Measurements from ENCODE around the gene NFIC.
"Not testable (repeated sequence)": the region's sequence is repeated elsewhere in the genome, so short reads cannot be mapped to it uniquely, and the experiment has no call there.

Gene NFIC

GRCh38 chr19:3387645-3388589 lies 21.5 kb downstream of the NFIC start:
- no peak for TF ChIP-seq CTCF (IDR thresholded peaks at IDR 0.05; ENCODE audit: low read depth, low read length, missing control alignments)
- no peak overlapping the region for H3K4me3 ChIP-seq (ENCODE audit: low read depth, low read length)
- no peak for DNase-seq (ENCODE audit: low read depth)

- DNase-seq (ENCODE audit: low read depth) = no peak
- no peak for TF ChIP-seq CTCF (IDR thresholded peaks at IDR 0.05; ENCODE audit: low read depth, low read length, missing control alignments)
- no peak overlapping the region for H3K4me3 ChIP-seq (ENCODE audit: low read depth, low read length)
These were observed 23.0 kb downstream of the NFIC start for GRCh38 chr19:3389446-3389778.

GRCh38 chr19:3389876-3390371 lies 23.5 kb downstream of the NFIC start:
- no peak for TF ChIP-seq CTCF (IDR thresholded peaks at IDR 0.05; ENCODE audit: low read depth, low read length, missing control alignments)
- DNase-seq (ENCODE audit: low read depth) = no peak
- H3K4me3 ChIP-seq (ENCODE audit: low read depth, low read length) = no peak overlapping the region

GRCh38 chr19:3391911-3392310 lies 25.5 kb downstream of the NFIC start:
- not testable (repeated sequence) for DNase-seq (ENCODE audit: low read depth); H3K4me3 ChIP-seq (ENCODE audit: low read depth, low read length)

- no peak for TF ChIP-seq CTCF (IDR thresholded peaks at IDR 0.05; ENCODE audit: low read depth, low read length, missing control alignments)
- DNase-seq (ENCODE audit: low read depth) = no peak
- H3K4me3 ChIP-seq (ENCODE audit: low read depth, low read length) = no peak overlapping the region
These were observed 26.1 kb downstream of the NFIC start for GRCh38 chr19:3392480-3392879.

- no peak overlapping the region for H3K4me3 ChIP-seq (ENCODE audit: low read depth, low read length)
- no peak for DNase-seq (ENCODE audit: low read depth)
- TF ChIP-seq CTCF (IDR thresholded peaks at IDR 0.05; ENCODE audit: low read depth, low read length, missing control alignments) = no peak
These were observed 30.5 kb downstream of the NFIC start for GRCh38 chr19:3396881-3397265.

GRCh38 chr19:3397266-3398022 lies 31.1 kb downstream of the NFIC start:
- no peak overlapping the region for H3K4me3 ChIP-seq (ENCODE audit: low read depth, low read length)
- DNase-seq (ENCODE audit: low read depth) = no peak
- TF ChIP-seq CTCF (IDR thresholded peaks at IDR 0.05; ENCODE audit: low read depth, low read length, missing control alignments) = no peak
